HG03432 (cell line): ENCODE measurements around the gene MGP.

Experiments
- ATAC-seq: cut with Tn5 transposase; IDR thresholded peaks from one replicate; pipeline ENCODE4 v1.9.1; 2021; ENCODE audit warnings: mild to moderate bottlenecking, moderate library complexity; ENCODE audit not compliant: unreplicated experiment

MGP gene

DNA sequence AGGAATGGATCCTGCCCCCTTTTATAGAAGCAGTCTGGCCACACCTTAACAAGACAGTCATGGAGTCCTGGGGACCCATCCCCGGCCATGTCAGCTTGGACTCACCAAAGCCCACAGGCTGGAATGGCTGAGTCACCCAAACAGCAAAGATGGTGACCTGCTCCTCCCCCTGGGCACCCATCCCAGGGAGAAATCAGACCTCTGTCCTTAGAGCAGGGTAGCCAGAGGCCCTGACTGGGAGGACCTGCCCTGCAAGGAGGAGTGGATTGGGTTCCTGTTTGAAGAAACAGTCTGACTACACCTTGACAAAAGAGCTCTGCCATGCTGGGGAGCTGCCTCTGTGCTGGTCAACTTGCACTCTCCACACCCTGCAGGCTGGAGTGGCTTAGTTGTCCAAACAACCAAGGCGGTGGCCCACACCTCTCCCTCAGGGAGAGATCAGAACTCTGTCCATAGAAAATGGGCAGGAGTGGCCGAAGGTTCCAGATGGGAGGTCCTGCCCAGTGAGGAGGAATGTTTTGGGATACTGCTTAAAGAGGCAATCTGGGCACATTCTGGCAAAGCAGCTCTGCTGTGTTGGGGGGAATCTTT is 16.6 kb downstream of the MGP start:
- ATAC-seq = no peak

DNA sequence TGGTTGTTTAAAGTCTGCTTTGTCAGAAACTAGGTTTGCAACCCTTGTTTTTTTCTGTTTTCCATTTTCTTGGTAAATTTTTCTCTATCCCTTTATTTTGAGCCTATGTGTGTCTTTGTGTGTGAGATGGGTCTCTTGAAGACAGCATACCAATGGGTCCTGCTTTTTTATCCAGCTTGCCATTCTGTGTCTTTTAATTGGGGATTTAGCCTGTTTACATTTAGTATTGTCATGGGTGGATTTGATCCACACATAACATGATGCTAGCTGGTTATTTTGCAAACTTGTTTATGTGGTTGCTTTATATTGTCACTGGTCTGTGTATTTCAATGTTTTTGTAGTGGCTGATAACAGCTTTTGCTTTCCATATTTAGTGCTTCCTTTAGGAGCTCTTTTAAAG is 25.2 kb downstream of the MGP start:
- ATAC-seq = no peak

DNA sequence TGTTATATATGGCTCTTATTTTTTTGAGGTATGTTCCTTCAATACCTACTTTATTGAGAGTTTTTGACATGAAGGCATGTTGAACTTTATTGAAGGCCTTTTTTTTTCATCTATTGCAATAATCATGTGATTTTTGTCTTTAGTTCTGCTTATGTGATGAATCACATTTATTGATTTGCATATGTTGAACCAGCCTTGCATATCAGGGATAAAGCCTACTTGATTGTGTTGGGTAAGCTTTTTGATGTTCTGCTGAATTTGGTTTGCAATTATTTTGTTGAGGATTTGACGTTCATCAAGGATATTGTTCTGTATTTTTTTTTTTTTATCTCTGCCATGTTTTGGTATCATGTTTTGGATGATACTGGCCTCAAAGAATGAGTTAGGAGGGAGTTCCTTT is 27.1 kb downstream of the MGP start:
- ATAC-seq = no peak

DNA sequence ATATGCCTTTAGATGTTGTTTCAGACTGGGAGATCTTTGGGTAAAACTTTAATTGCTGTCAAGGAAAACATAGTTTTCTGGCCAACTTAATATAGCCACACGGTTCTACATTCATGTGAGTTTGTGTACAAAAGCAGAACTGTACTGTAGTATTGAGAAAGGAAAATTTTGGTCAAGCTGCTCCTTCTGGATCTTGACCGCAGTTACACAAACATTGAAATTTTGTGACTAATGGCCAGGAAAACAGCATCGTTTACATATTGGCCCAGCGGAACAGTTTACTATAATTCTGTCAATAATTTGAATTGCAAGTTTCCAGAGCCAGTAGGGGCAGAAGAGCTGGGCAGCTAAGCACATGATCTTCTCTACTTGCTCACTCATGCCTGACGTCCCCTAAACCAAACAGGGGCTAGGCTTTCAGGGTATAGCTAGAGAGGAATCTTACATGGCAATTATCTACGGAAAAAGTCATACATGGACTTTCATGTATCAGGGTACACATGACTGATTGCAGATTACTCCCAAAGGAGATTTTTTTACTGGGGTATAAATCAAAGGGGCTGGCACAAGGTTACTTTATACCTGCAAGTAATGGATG is 31.0 kb downstream of the MGP start:
- peak; percentile 72 for ATAC-seq

DNA sequence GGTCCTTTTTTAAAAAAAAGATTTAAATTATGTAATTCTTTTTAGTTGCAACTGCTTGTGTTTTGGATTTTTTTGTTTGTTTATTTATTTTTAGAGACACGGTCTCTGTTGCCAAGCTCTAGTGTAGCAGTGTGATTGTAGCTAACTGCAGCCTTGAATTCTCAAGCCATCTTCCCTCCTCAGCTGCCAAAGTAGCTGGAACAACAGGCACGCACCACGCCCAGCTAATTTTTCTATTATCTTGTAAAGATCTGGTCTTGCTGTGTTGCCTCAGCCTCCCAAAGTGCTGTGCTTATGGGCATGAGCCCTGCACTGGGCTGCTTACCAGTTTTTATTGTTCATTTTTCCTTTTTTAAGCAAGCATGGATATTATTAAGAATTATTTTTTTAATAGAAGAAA is 31.7 kb downstream of the MGP start:
- no peak for ATAC-seq

DNA sequence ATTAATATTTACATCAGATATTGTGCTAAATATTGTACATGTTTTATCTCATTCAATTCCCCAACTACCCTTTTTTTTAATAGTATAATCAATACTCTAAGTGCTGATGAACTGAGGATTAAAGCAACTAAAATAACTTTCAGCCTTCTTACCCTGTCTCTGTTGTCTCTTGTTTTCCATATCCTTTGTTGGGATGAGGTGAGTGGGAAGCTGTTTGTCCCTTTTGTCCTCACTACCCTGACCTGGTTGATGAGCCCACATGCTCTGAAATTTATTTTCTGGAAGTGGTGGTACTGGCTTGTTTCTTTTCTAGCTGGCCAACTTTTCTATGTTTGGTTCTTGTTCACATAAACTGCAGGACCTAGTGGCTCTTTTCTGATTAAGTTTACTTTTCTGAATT is 32.8 kb downstream of the MGP start:
- ATAC-seq = no peak

DNA sequence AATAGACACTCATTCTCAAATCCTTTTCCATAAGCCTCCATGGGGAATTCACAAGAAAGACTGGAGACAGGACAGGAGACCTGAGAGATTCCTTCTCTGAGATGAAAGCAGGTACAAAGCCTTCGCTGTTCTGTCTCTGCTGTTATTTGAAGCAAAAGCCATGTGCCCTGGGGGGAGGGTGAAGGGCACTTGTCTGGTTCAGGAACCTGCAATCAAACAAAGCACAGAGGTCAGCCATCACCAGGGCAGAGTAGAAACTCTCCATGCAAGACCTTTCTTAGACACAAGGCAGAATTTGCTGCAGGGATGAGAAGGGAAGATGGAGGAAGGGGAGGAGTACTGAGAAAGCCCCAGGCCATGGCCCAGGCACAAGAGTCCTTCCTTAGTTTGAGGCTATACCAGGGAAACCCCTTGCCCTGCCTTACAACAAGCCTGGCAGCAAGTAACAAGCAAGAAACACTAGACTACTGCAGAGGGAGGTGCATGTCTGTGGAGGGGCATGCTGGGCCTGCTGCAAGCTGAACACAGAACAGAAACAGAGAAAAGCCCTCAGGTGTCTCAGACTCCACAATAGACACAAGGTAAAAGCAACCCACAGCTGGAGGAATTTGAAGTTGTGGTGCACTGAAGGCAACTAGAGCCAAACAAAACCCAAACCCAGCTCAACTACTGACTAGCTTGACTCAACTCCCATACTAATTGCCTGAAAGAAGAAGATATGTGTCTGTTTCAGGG is 34.6 kb downstream of the MGP start:
- ATAC-seq = peak; percentile 71

DNA sequence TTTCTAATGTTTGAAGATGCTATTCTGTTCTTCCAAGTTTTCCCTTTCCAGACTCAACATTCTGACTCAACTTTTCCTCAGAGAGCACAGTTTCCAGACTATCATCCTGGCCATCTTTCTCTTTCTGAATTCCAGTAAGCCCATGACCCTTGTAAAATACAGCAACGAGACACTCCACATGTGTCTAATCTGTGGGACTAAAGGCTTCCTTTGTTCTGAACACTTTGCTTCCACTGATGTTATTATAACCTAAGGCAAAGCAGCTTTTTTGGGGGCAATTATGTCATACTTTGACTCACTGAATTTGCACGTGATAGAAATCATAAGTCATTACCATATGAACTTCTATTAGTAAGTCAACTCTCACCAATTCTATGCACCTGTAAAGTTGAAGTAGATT is 36.0 kb downstream of the MGP start:
- no peak for ATAC-seq

DNA sequence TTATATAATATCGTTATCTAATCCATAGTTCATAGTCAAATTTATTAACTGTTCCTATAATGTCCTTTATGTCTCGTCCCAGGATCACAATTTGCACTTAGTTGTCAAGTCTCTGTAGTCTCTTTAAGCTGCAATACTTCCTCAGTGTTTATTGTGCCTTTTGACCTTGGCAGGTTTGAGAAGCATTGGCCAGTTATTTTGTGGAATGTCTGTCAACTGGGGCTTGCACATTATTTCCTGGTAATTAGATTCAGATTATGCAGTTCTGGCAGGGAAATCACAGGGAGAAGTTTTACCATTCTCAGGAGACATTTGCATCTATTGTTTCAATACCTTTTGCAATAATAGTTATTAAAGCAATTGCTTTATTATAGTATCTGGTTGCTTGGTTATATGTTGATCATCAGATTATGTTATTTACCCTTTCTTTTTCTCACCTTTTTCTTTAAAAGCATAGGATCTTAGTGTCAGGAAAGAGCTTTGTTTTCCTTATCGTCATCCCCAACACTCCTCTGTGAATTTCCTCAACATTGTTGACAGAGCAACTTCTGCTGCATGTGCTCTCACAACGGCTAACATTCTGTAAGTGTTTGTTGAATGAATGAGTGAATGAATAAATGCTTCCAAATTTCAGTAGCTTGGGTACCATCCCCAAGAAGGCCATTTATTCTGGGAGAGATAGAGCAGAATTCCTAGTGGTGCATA is 38.6 kb downstream of the MGP start:
- no peak for ATAC-seq

DNA sequence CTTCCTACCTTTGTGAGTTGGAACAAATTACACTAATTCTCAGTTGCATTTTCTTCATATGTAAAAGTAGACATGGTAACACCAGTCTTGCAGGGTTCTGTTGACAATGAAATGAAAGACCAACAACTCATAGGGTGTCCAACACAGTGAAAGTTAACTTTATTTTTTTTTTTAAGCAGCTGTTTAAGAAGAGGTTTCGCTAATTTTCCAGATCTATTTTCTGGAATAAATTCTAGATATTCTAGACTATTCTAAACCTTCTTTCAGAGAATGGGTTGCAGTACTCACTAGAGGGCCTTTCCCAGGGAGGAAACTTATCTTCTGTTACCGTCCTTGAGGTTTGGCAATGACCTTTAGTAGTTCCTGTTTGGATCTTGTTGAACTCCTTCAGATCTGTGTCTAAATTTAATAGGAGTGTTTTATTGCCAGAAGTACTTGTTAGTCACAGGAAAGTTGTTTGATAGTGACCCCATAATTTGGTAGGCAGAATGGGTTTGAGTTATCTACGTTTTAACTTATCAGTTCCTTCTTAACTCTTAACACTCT is 39.5 kb downstream of the MGP start:
- no peak for ATAC-seq

DNA sequence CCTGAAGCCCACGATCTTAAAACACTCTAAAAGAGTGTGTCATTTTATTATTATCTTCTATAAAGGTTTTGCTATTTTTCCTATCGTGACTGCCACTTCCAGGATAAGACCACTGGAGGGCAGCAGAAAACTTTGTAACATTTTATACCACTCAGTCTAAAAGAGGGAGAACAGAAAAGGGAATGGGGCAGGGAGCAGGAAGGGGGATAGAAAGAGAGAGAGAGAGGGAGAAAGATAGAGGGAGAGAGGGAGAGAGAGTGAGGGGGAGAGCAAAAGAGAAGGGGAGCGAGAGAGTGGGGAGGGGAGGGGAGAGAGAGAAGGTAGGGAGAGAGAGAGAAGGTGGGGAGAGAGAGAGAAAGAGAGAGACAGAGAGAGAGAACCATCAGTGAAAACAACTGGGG is 40.3 kb downstream of the MGP start:
- ATAC-seq = no peak

DNA sequence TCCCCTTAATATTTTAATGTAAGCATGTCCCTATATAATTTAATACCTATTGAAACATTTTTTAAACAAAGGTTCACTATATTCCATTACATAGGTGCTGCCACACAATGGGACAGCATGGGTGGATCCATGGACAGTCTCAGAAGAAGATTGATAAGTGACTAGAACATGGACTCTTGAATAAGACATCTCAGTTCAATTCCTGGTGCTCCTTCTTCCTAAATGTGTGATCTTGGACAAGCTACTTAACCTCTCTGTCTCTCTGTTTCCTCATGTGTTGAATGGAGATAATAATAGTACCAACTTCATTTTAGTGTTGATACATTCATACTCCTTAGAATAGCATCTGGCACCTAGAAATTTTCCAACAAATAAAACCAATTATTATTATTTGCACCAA is 41.3 kb downstream of the MGP start:
- ATAC-seq = no peak

DNA sequence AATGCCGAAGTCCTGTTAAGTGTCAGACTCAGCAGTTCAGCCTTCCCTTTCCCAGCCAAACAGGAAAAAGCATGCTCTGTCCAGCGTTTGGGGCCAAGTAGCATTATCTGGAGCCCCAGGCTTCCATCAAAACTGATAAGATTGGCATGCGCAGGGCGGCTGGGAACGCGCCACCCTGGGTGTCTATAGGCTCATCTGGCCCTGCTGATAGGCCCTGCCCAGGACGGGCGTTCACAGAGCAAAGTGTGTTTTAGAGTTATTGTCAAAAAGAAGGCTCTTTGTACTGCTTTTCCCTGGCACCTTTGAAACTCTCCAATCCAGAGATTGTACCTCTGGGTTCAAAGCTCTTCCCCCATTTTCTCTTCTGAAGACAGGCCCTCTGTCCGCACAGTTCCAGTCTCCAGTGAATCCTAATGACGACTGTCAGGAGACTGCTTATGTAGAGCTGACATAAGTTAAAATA is 42.2 kb downstream of the MGP start, which contains the start of gene ART4:
Gene ART4, minus strand, starts transcription at position 102 of the 463 bp plus-strand sequence. CDS start 413 bp downstream, outside the sequence.
- no peak for ATAC-seq

DNA sequence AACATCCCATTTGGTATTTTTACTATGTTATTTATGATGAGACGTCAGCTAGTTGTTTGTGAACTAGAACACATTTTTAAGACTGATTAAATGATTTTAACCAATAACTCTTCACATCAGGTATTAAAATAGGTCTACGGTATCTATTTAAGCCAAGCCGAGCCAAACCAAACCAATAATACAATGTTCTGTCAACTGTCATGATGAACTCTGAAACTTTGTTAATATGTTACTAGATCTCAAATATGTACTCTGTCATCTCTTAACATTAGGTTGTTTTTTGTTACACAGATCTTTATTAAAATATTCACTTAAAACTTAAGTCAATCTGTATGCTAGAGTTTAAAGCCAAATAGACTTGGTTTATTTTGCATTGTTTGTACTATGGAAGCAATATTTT is 43.3 kb downstream of the MGP start:
- no peak for ATAC-seq

DNA sequence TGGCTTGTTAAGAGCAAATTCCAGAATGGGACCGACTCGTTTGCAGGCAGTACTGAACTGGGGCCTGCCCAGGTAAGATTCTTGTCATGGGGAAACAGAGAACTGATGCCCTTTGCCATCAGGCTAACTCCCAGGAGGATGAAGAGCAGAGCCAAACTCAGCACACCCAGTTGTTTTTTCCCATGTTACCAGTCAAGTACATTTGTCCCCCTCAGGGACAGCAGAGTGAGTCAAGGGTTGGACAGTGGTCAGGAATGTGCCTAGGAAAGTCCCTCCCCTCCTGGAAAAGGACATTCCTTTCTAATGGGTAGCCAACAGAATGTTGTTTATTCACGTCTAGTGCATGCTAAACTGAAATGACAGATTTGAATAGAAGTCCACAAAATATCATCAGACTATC is 43.9 kb downstream of the MGP start:
- ATAC-seq = no peak

DNA sequence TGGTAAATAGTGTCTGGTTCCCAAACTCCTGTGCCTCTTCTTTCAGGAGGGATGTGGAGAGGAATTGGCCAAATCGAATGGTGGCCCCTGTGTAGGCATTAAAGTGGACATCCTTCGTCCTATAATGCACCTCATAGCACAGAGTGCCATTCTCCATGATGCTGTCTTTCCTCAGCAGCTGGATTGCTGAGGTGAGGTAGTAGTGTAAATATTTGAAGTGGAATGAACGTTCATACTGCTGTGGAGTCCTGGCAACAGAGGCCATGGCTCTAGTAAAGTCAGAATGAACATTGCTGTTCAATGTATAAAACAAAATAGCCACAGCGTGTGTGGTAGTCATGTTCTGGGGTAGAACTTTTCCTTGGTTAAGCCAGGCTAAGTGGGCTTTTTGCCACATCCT is 45.0 kb downstream of the MGP start:
- ATAC-seq = no peak

DNA sequence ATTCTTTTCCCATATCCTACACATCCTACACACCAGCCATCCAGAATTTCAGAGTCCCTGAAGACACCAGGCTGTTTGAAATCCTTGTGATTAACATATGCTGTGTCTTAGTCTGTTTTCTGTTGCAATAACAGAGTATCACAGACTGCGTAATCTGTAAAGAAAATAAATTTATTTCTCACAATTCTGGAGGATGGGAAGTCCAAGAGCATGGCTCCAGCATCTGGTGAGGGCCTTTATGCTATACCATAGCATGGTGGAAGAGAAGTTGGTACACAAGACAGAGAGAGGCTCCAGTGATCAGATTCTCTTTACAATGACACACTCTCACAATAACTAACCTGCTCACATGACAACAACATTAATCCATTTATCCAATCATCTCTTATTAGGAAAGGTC is 46.4 kb downstream of the MGP start:
- ATAC-seq = no peak

DNA sequence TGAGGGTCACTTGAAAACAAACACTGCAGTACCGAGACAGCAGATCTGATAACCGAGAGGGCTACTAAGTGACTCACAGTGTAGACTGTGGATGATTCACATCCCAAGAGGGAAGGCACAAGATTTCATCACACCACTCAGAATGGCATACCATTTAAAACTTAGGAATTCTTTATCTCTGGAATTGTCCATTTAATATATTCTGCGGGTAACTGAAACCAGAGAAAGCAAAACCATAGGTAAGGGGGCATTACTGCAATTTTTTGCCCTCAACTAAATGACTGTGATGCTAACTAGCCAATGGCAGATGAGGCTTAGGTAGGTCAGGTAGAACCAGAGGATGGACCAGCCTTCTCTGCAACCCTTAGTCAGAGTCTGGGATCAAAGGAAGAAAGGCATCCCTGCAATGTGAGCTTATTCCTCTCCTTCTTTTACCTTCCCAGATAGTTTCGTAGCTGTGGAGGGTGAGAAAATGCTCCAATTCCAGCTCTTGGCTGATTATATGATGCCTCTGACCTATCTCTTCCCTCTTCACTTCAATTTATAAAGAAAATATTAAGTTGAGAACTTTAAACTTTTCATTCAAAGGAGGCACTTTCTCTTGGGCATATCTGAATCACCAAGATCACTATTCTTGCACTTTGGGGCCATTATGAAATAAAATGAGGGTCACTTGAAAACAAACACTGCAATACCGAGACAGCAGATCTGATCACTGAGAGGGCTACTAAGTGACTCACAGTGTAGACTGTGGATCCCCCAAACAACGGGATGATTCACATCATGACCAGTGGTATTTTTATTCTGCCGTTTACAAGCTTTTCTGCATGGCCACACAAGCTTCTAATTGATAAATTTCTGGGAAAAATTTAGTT is 49.1 kb downstream of the MGP start:
- no peak for ATAC-seq

DNA sequence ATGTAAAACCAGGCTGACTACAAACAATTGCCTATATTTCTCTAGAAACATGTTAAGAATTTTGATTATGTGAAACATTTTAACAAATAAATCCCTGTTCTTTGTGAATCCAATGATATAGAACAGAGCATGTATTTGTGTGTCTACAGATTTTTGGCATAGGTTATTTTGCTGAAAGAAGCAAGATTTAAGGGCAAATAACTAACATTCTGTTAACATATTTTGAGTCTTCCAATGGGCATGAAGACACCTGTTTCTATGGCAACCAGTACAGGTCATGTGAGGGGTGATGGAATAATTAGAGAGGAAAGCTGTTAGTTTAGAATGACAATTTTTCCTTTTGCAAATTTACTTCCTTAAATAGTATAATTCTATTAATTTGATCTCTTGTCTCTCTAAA is 51.1 kb downstream of the MGP start:
- ATAC-seq = no peak

DNA sequence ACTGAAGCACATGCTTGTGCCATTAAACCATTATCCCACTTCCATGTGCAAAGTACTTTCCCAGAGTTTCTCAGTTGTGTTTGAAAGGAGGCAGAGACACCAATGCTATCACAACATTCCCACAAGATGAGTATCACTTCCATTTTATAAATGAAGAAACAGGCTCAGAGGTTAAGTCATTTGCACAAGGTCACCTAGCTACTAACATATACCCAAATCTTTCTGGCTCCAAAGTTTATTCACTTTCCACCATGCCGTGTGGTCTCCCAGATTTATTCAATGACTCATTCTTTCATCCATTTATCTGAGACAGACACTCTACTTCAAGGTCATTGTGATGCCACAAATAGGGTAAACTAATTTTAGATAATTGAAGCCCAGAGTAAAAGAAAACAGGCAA is 51.7 kb downstream of the MGP start:
- ATAC-seq = no peak
